ENCODE results near the gene FGF11. TPM values are rescaled to one million over a fixed set of nuclear protein-coding genes. Genes with fewer than 3 reads are reported as not detected.

FGF11 gene
- total and polyA plus RNA-seq, 2 of the 4 experiments (the other 2 are of a cell fraction) = 0.18 to 1.1 TPM

- no peak overlapping the region for H2BK15ac ChIP-seq (ENCODE audit: low read depth, low read length)
- H3K14ac ChIP-seq (replicated peaks; ENCODE audit: low read depth, low read length) = peak overlapping the region; percentile 94
- DNase-seq = no peak
- no peak for ATAC-seq (ENCODE audit: low read depth)
- peak overlapping the region; percentile 61 for H4K91ac ChIP-seq (ENCODE audit: insufficient read depth, low read depth, low read length)
- ChIA-PET CTCF (interaction anchor here (1.1 kb wide), 1 partner anchor 31 kb away, joined by 3 read pairs; no protein-coding TSS in a partner anchor), POLR2A (ENCODE audit: unreplicated experiment) (interaction anchor here (0.6 to 0.7 kb wide), 2 partner anchors 15 to 32 kb away, joined by 3 to 8 read pairs; partner anchors contain the start of gene SPEM1)
- H4K8ac ChIP-seq (ENCODE audit: low read depth in 2 of 2, low read length in 2 of 2) = peak overlapping the region; percentile 15 to 74; a peak in 3 of 4 replicates
- H3K9ac ChIP-seq (ENCODE audit: low read depth, low read length) = peak overlapping the region; percentile 90
- H3K23ac ChIP-seq (ENCODE audit: low read depth, low read length) = peak overlapping the region; percentile 97
- peak overlapping the region; percentile 73 for H3K27ac ChIP-seq (ENCODE audit: insufficient read depth, low read length)
- H3K4me1 ChIP-seq (ENCODE audit: control insufficient read depth, insufficient read depth, low read length) = peaks cover 9% of the 10 kb centered on the region
- peaks cover 7% of the 10 kb centered on the region for H4K20me1 ChIP-seq (ENCODE audit: insufficient read depth, low read length)
- peak overlapping the region; percentile 86 for H3K4ac ChIP-seq (ENCODE audit: low read depth, low read length)
- in situ Hi-C loops (cut with MboI; ENCODE audit: low sequenced_read_pairs) (no loop called here), dilution Hi-C loops (cut with HindIII; ENCODE audit: low sequenced_read_pairs, unreplicated experiment) (no loop called here), intact Hi-C loops (cut with micrococcal nuclease) (loop anchor here (2.0 kb wide), 2 partner anchors 31 to 55 kb away; no protein-coding TSS in a partner anchor)
- H2BK5ac ChIP-seq (ENCODE audit: low read depth, low read length, poor library complexity, severe bottlenecking) = peak overlapping the region; percentile 59
- TF ChIP-seq CTCF (conservative IDR thresholded peaks at IDR 0.05; ENCODE audit: low read depth, low read length) (no peak), MXI1 (IDR thresholded peaks at IDR 0.05; ENCODE audit: borderline replicate concordance, low read depth, low read length) (peak; percentile 19; the same call in 1 of the 2 replicates), MAZ (IDR thresholded peaks at IDR 0.05; ENCODE audit: borderline replicate concordance, low read depth, low read length) (no peak), SMC3 (IDR thresholded peaks at IDR 0.05; ENCODE audit: low read depth, low read length) (0 out of 2 replicates have a peak, but pooled peaks have one; percentile 2), POLR2A (IDR thresholded peaks at IDR 0.05; ENCODE audit: low read depth, low read length) (no peak)
- BruUV-seq (replicated peaks) = no TSS peak
- H3K27me3 ChIP-seq (ENCODE audit: control insufficient read depth, insufficient read depth, low read length) = no peaks in the 10 kb centered on the region
- H3K56ac ChIP-seq (ENCODE audit: extremely low read depth, insufficient read depth, low read length) = peak overlapping the region; percentile 64
- H2AK5ac ChIP-seq (ENCODE audit: low read depth, low read length) = peak overlapping the region; percentile 85
- H3K9me3 ChIP-seq (ENCODE audit: control insufficient read depth, insufficient read depth, low read length) = no peaks in the 10 kb centered on the region
- peak overlapping the region; percentile 96 for H3K4me2 ChIP-seq (ENCODE audit: low read depth, low read length)
- 0 out of 2 replicates have a peak, but pooled peaks cover 4% of the 10 kb centered on the region for H3K9me1 ChIP-seq (ENCODE audit: insufficient read depth, low read length)
- peak overlapping the region; percentile 18; the same call in 1 of the 2 replicates for H4K5ac ChIP-seq (ENCODE audit: low read depth, low read length)
- peak overlapping the region; percentile 94 for H3K4me3 ChIP-seq (ENCODE audit: insufficient read depth, low read depth, low read length)
- H3K79me1 ChIP-seq (ENCODE audit: low read depth in 1 of 2, low read length in 2 of 2) = peaks cover 11 to 54% of the 10 kb centered on the region in 2 experiments
- H2AK9ac ChIP-seq (replicated peaks; ENCODE audit: low read depth, low read length, poor library complexity) = peak overlapping the region; percentile 100
- peak overlapping the region; percentile 94 for H2AFZ ChIP-seq (replicated peaks; ENCODE audit: low read length, poor library complexity)
- peak overlapping the region; percentile 70; the same call in 1 of the 2 replicates for H3K18ac ChIP-seq (ENCODE audit: low read depth, low read length)
- 5% methylated on average over 4 of the region's 38 CpGs; no CpG with 5 or more reads in 1 of the 2 experiments for WGBS, 2 experiments (ENCODE audit: extremely low coverage in 2 of 2, insufficient read length in 1 of 2)
- peaks cover 22% of the 10 kb centered on the region for H3K36me3 ChIP-seq (ENCODE audit: control insufficient read depth, insufficient read depth, low read length)
- peak overlapping the region; percentile 60 for H2BK120ac ChIP-seq (ENCODE audit: low read depth, low read length)
- H2BK20ac ChIP-seq (ENCODE audit: low read depth, low read length) = no peak overlapping the region
Measured at GRCh38 chr17:7405350-7406234, 33.7 kb upstream of the FGF11 start.
